DMS 273 treated with DMSO at 0.1 percent for 48 hours (cell line): ENCODE measurements around the gene ZNF263.

Experiments used
- DNase-seq: peaks from one replicate; lab custom pipeline; 2025; lab: John Stamatoyannopoulos, UW

The ZNF263 gene

DNA sequence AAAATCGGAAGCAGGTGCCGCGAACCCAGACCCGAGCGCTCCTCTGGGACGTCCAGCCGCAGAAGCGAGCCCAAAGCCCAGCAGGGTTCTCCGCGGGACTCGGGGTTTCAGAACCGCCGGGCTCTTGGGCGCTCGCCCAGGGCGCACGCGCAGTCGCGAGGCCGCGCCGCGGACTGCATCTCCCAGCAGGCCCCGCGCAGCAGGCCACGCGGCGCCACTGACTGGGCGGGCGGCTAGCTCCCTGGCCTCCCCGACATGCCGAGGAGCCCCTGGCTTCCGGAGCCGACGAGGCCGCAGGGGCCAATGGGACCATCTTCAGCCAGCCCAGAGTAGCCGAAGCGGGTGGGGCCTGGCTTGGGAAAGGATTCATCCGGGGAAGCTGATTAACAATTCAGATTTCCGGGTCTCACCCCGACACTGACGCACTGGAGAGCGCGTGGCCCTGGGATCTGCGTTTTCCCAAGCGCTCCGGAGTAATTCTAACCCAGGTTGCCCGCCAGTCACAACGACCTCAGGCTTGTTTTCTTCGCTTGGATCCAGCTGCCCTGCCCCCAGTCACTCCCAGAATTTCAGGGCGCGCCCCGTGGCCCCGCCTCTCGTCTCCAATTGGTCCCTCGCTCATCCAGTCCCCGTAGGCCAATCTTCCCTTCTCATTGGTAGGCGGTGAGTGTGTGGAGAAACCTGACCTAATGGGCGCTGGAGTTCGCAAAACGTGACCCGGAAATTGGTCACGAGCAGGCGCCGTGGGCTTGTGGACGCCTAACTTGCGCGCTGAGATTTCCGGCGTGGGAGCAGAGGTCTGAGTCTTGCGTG lies at the start of gene ZNF263:
Gene ZNF263 (plus strand): TSS at position 762 of the 813 bp plus-strand sequence. CDS start 328 bp downstream, outside the sequence.
- DNase-seq, result peak; percentile 97

DNA sequence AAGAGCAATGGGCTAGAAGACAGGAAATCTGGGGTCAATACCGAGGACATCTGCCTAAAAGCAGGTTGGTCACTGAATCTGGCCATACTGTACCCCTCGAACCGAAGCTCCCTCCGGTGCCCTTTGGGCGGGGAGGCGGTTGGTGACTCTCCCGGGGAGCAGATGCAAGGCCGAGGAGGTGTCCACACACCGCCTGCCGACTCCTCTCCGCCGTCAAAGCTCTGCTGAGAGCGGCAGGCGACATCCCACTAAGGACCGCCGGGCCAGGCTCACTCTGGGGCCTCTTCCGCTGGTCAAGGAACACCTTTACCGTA lies 48.8 kb upstream of the ZNF263 start:
- peak; percentile 18 for DNase-seq

DNA sequence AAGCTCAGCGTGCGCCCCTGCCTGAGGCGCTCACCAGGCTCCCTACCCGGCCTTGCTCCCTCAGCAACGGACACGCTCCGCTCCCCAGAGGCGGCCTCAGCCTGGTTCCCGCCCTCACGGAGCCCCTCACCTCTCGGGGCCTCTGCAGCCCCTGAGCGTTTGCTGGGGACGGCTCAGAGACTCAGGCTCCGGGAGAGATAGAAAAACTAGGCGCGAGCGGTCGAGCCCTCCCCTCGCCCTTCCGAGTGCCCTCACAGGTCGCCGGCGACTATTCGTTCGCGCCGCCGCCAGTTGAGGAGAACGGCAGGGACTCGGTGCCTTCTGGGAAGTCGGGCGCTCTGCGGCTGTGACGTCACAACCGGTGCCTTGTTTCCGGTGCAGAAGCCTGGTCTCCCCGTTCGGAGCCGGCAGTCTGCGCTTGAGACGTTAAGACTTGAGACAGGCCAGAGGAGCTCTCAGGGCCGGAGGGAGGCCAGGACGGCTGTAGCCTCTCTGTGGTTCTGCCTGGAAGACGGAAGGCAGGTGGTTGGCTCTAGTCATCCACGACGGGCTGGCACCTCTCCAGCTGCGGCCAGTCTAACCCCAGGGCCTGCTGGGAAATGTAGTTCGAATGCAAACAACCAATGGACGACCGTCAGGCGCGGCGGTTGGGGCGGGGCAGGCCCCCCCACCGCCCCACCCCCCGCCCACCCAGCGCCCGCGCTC lies 48.3 kb upstream of the ZNF263 start, which contains the start of gene ZNF200:
Gene ZNF200 (minus strand): TSS at position 302 of the 705 bp plus-strand sequence. CDS start 1,403 bp downstream, outside the sequence.
- peak; percentile 92 for DNase-seq

DNA sequence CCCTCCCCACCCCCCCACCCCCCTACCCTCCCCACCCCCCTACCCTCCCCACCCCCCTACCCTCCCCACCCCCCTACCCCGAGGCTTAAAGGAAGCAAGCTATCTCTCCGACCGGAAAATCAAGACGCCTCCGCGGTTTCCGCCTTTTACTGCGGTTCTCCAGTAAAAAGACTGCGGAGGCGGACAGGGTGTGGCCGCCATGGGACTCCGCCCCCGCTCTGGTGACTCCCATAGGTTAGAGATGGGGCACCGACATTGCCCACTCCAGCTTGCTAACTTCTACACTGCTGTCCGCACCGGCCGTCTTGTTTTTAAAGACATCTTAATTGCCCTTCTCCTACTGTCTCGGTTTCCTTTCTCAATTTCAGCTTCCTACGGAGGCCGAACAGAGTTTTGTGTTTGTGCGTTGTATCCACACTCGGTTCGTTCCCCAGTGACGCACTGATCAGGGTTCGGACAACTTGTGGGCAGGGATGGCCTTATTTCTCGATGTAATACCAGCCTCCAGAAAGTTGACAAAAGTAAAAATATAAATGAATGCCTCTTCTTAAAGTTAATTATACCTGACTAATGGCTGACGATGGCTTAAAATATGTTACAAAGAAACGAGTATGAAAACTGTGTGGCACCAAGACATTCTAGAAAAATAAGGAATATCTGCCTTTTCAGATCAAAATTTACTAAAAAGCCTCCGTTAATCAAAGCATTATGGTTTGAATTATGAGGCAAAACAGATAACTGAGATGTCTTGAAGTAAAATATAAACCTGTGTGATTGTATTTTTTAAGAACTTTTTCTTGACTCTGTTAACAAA lies 47.2 kb upstream of the ZNF263 start:
- DNase-seq, result no peak

DNA sequence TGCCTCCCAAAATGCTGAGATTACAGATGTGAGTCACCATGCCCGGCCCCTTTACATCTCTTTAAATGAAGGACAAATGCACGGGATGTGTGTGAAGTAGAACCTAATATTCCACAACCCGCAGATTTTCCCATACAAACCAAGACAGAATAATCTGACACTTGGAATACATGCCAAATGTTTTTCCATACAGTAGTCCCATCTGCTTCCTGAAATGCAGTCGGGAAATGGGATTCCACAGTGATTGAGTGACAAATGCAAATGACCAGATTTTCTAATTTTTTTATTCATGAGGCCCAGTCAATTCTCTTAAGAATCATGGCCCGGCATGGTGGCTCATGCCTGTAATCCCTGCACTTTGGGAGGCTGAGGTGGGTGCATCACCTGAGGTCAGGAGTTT lies 41.5 kb upstream of the ZNF263 start:
- DNase-seq, result no peak

DNA sequence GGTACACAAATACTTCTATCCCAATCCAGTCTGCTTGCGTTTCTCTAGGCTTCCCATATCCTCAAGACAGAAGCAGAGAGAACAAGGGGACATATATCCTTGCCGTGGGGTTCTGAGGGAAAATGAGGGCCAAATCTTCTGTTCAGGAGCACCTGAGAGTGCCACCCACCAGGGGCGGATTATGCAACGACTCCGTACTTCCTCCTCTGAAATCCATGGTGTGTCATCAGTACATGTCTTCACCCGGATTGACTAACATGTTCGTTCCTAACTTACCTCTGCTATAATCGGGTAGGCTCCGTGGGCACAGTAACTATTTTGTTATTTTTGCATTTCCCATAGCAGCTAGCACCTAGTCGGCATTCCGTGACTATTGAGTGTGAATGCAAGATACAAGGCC lies 40.6 kb upstream of the ZNF263 start:
- no peak for DNase-seq

DNA sequence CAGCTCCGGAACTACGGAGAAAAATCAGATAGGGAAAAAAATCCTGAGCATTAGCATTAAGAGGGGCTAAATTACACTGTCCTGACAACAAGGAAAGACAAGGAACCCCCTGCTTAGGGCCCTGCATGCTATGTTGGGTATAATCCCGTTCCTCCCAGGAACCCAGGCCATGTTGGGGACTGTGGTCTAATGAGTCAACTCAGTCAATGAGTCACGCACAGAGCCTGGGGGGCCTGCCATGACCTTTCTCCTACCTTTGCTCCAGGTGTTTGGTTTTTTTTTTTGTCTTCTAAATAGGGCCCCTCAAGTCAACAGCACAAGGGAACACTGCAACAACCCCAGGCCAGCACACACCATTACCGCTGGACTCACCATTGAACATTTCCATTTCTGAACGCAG lies 39.4 kb upstream of the ZNF263 start:
- no peak for DNase-seq

DNA sequence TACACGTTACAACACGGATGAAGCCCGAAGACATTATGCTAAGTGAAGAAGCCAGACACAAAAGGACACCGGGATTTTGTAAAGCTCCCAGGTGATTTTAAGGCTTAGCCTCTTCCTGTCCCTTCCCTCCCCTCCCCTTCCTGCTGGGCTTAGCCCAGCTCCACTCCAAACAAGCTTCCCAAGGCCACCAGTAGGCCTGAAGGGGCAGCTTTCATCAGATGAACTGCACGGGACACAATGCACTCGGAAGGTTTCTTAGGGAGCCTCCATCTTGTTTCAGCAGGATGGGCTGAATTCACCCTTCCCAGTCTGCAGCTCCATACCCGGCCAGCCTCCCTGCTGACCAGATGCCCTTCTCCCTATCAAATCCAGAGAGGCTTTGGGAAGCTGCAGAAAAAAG lies 37.3 kb upstream of the ZNF263 start:
- no peak for DNase-seq

DNA sequence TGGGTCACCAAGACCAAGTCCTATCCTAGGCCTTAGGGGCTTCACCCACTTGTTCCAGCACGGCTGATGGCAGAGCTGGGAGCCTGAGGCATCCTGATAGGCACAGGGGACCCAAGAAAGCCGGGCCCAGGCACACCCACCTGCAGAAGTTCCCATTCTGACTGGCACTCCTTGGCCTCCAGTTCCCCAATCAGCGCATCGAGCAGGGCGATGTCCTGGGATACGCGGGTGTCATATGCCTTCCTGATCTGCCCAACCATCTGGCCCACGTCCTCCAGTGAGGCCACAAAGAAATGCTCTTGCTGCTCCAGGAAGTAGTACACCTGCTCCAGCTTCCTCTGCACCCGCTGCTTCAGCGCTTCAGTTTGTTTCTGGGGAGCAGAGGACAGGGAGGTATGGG lies 36.4 kb upstream of the ZNF263 start:
- no peak for DNase-seq

DNA sequence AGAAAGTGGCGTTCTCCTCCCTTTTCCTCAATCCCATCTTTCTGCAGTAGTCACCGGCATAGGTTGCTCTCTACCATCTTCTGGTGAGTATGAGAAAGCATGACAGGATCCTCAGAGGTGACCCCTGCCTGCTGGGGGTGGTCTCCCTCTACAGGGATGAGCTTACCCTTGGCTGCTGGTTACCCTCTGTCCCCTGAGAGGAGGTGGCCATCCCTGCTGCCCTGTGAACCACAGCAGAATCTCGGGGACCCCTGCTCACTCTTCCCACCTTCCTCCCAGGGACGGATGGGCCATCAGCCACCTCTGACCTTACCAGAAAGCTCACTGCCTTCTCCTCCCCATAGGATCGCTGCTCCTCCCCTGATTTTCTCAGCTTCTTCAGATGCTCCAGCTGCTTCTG lies 34.7 kb upstream of the ZNF263 start:
- no peak for DNase-seq

DNA sequence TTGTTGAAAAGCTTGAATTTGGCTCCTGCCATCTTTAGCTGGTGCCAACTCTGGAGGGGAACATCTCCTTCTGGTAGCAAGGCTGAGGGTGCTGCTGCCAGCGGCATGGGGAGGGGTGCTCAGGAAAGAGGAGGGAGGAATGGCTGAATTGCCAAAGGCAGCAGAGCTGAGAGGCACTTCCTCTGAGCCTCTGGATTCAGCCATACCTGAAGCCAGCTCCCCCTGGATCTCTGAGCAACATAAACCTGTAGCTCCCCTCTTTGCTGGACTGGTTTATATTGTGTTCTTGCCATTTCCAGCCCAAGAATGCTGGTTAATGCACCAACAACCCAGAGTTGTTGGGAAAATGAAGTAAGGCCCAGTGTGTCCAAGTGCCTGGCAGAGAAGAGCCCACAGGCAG lies 34.3 kb upstream of the ZNF263 start:
- no peak for DNase-seq

DNA sequence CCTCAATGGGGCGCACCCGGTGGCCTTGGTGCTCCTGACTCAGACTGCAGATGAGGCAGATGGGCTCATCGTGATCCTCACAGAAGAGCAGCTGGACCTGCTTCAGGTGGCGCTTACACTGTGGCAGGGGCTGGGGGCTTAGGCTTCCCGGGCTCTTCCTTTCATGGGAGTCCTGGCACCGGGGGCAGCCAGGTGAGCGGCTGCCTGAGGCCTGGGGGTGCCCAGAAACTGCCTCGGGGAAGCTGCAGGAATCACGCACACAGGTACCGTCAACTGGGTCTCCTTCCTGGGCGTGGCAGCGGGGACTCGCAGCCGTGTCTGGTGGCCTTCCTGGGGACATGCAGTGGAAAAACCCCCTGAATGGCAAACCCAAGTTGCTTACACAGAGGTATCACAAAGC lies 33.8 kb upstream of the ZNF263 start:
- DNase-seq, result no peak

DNA sequence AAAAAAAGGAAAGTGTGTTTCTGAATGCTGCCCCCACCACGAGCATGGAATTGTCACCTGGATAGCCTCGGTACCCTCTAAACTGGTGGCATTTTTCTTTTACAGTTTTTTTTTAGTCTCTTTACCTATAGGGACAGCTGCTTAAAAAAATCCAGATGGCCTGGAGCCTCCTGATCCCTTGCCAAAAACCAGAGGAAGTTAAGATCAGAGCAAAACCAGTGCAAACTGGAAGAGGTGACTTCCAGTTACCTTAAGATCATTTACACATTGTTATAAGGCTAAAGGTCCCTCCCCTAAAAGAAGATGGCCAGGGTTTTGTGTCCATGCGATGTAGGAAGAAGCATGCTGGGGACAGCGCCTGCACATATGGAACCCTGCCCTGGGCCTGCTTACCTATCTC lies 30.3 kb upstream of the ZNF263 start:
- peak; percentile 11 for DNase-seq

DNA sequence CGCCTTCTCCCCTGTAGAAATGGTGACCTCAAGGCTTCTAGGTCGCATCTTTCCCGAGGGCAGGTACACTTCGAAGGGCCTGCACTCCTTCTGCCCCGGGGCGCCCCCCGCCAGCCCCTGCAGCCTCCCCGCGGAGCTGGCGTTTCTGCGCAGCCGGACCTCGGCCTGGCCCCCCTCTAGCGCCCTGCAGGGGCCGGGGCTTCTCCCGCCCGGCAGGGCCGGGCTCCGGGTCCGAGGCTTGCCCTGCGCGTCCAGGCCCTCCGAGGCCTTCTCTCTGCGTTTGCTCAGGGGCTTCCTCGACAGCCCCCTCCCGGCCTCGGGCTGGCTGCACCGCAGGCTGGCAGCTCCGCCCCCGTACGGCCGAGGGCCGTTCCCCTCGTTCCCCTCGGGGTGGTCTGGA lies 29.0 kb upstream of the ZNF263 start:
- no peak for DNase-seq

DNA sequence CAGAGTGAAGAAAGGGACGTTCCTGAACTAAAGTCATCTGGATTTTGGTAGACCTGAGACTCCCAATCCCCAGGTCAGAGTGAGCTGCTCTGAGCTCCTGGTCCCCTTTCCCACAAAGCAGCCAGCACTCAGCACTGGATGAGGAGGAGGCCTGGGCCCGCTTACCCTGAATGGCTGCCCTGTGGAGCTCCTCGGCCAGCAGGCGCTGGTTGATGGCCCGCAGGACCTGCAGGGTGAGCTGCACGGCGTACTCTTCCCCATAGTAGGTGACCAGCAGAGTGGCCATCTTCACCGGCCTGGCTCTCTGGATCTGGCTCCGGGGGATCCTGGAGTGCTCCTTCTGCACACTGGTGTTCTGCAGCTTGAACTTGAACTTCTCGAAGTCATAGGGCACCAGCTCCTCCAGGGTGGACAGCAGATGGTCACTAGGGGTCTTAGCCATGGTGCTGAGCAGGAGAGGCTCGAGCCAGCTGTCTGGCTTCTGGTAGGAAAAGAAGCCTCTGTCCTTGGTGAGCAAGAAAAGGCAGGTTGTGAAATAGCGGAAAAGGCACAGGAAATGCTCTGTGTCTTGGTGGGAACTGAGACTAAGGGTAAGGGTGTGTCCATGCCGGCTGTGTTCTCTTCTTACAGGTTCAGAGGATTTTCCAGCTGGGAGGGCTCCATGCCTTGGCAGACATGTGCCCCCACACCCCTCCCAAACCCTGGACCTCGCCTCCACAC lies 27.0 kb upstream of the ZNF263 start, which contains the start of gene MEFV:
Gene MEFV (minus strand): TSS at position 488 of the 720 bp plus-strand sequence. CDS start 46 bp downstream, at position 442.
- DNase-seq, result no peak

DNA sequence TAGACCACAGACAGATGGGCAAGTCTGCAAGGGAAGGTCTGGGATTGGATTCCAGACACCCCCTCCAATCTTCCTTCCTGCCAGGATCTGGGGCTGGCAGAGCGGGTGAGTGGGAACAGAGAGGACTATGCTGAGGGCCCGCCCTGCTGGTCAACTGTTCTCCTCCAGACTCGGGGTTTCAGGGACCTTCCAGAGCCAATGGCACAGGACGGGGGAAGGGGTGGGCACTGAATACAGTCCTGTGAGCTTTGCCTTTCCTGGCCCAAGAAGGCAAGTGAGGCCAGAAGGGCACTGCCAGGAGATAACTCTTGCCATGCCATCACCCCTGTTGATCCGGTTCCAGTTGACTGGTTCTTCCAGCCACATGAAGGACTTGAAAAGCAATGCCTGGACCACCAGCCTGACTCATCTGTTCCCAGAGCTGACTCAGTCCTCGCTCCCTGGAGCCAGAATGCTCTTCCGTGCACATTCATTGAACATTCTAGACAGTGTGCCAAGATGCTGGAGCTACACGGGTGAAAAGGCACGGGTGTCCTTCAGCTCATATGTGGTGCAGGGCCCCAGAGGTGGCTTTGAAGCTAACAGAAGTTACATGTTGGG lies 26.3 kb upstream of the ZNF263 start:
- no peak for DNase-seq

DNA sequence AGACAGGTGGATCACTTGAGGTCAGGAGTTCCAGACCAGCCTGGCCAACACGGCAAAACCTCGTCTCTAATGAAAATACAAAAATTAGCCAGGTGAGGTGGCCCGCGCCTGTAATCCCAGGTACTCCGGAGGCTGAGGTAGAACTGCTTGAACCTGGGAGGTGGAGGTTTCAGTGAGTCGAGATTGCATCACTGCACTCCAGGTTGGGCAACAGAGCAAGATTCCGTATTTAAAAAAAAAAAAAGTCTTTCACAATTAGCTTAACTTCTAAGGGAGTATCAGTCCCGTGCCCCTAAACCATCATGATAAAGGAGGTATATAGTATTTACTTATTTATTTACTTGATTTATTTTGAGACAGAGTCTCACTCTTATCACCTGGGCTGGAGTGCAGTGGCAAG lies 23.5 kb upstream of the ZNF263 start:
- no peak for DNase-seq

DNA sequence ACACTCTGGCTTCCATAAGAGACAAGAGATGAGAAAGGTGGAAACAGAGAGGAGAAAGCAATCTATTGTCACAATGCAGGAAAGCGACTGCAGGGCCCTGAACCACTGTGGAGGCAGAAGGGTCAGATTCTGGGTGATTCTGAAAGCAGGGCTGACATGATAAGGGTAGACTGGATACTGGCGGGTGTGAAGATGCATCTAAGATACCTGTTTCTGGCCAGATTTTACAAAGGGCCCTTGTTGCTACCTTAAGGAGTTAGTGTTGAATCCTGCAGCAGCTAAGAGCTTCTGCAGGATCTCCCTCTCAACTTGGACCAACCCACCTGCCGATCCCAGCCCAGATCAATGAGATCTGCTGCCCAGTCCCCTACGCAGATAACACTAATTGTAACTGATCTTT lies 20.8 kb upstream of the ZNF263 start:
- no peak for DNase-seq

DNA sequence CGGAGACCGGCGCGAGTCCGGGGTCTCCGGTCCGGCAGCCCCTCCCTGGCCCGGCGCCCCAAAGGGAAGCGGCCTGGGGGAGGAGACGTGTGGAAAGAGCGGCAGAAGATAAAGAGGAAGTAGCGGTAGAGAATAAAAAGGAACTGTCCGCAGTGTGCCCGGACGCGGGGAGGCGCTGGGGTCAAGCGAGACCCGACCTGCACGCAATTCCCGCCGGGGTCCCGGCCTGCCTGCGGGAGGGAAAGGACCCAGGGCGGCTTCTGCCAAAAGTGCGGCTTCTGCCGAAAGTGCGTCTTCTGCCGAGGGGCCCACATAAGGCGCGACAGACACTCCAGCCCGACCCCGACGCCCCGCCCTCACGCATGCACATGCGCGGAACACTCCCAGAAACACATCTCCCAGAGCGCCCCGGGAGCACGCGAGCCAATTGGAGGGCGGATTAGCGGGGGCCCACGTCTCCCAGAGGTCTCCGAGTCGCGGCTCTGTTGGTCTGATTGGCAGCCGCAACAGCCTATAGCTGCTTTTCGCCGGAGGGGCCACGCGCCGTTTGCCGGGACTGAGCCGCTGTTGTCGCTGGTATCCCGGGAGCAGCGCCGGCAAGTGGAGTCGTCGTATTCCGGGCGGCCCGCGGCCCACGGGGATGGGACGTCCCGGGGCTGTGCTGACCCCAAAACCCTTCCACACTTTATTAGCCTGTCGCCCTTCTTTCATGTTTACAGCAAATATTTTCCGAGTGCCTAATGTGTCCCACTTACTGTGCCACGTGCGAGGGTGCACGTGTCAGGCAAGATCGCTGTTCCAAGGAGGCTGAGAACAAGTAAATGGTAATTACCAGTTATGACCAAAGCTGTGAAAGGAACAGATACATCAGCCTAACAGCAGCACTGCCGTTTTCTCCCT lies 18.9 kb upstream of the ZNF263 start:
- DNase-seq, result peak; percentile 98

DNA sequence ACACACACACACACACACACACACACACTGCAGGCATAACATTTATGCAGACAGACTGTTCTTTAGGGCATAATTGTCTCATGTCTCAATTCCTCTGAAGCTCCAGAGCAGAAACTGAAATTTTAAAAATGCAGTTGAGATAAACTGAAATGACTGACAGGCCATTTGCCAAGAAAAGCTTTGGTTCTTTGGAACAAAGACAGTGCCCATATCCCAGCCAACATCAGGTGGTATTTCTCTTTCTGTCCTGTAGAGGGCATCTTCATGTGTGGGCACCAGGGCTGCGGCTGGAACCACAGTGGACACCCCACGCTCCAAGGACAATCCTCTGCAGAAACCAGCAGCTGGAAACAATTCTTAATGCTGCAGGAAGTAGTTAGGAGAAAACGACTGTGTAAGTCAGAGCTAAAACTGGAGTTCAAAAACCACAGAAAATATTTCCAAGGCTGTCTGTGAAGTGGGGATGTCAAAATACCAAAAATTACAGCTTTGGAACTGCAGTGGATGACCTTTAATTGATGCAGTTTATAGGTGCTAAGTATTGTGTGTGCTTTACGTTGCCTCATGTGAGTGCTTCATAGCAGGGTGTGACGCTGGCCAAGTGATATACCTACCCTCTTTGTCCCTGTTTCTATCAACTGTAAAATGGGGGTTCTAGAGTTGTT lies 16.3 kb upstream of the ZNF263 start:
- DNase-seq, result peak; percentile 14
